SHP77 (cell line): Measurements from ENCODE around the gene ASCL3.
"Not testable (repeated sequence)": the region's sequence is repeated elsewhere in the genome, so short reads cannot be mapped to it uniquely, and the experiment has no call there.

Source experiments
- DNase-seq, 2 experiments: peaks; one replicate each; lab custom pipeline; 2025; lab: John Stamatoyannopoulos, UW

ASCL3 gene

DNA sequence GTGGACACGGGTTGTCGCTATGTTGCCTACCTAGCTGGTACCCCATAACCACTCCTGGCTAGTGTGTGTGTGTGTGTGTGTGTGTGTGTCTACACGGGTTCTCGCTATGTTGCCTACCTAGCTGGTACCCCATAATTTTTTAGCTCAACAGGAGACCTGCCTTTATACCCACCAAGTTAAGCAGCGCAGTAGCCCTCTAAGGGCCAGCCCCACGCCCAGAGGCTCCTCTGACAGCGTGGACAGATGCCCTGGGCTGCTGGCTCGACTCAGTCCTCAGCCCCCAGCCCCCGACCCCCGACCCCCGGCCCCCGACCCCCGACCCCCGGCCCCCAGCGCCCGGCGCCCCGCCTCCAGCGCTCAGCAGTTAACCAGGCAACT is 32.2 kb downstream of the ASCL3 start:
- no peak for DNase-seq

DNA sequence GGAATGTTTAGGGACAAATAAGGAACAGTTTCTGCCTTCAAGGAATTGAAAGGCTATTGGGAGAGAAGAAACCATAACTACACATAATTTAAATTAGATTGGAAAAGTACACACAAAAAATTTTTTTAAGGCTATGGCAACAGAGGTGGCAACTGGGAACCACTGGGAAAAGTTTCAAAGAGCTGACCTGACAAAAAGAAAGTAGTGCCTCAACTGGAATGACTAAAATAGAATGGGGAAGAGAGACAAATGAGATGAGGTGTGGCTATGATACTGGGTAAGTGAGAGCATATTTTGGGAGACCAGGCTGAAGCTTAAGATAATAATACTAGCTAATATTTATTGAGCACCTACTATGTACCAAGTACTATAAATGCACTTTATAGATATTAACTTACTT is 34.7 kb downstream of the ASCL3 start:
- no peak for DNase-seq

DNA sequence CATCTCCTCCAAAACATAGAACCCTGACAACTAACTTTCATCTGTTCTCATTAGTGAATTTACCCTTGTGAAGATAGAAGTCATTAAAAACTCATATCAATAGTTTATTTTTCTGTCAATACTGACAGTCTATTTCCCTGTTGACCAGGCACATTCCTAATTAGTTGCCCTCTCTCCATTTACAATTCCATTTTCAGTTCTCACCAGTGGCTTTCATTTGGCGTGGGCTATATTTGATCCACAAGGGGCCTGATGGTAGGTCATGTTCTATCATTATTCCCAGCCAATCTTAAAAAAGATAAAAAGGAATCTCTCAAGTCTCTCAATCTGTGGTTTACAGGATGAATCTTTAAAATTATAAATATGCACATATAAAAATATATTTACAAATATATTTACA is 35.7 kb downstream of the ASCL3 start:
- DNase-seq: no peak

- DNase-seq: no peak
These were observed 37.2 kb downstream of the ASCL3 start for GRCh38 chr11:8905528-8906165.

DNA sequence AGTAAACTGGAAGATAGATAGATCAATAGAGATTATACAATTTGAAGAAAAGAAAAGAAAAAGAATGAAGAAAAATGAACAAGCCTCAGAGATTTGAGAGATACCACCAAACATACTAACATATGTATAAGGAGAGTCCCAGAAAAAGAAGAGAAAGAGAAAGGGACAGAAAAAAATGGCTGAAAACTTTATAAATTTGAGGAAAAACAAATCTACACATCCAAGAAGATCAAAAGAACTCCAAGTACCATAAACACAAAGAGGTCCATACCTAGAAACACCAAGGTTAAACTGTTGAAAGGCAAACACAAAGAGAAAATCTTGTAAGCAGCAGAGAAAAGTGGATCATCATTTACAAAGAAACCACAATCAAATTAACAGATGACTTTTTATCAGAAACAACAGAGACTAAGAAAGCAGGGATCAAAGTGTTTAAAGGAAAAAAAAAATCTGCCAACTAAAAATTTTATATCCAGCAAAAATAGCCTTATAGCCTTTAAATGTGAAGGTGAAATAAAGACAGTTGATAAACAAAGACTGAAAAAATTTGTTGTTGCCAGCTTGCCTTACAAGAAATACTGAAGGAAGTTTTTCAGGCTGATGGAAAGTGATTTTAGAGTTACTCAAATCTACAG is 43.6 kb downstream of the ASCL3 start:
- no peak for DNase-seq

DNA sequence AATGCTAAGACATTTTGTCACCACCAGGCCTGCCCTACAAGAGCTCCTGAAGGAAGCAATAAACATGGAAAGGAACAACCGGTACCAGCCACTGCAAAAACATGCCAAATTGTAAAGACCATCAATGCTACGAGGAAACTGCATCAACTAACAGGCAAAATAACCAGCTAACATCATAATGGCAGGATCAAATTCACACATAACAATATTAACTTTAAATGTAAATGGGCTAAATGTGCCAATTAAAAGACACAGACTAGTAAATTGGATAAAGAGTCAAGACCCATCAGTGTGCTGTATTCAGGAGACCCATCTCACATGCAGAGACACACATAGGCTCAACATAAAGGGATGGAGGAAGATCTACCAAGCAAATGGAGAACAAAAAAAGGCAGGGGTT is 51.6 kb downstream of the ASCL3 start:
- DNase-seq: not testable (repeated sequence)
